Thymus (tissue), 11 donors: ENCODE data around the gene AARS2. TPM values are rescaled to one million over a fixed set of nuclear protein-coding genes. Genes with fewer than 3 reads are reported as not detected.
"Not testable (repeated sequence)": the region's sequence is repeated elsewhere in the genome, so short reads cannot be mapped to it uniquely, and the experiment has no call there.

ENCODE experiments used
- DNase-seq, 9 donors: peaks; one replicate each; pipeline ENCODE4 v3.0.0-alpha.2; 2013; ENCODE audit warnings: low spot score in 9 of 9, low read depth in 6 of 9, missing footprints in 1 of 9
- H3K27ac ChIP-seq, 2 donors: one replicate each; pipeline ENCODE4 v1.5.1; 2013; ENCODE audit warnings: control low read depth in 1 of 2, low read depth in 1 of 2, low read length in 1 of 2, mild to moderate bottlenecking in 1 of 2, moderate library complexity in 1 of 2
- H3K27me3 ChIP-seq, 2 donors: one replicate each; pipeline ENCODE4 v1.5.1; 2013; ENCODE audit warnings: low read length in 1 of 2; ENCODE audit not compliant: control insufficient read depth in 2 of 2, insufficient read depth in 1 of 2
- H3K36me3 ChIP-seq, 2 donors: one replicate each; pipeline ENCODE4 v1.5.1; 2013; ENCODE audit warnings: low read length in 1 of 2, mild to moderate bottlenecking in 1 of 2, moderate library complexity in 1 of 2; ENCODE audit not compliant: control insufficient read depth in 2 of 2, insufficient read depth in 2 of 2
- H3K4me1 ChIP-seq, 2 donors: one replicate each; pipeline ENCODE4 v1.5.1; 2013; ENCODE audit warnings: low read length in 2 of 2; ENCODE audit not compliant: control insufficient read depth in 2 of 2, insufficient read depth in 2 of 2
- H3K4me3 ChIP-seq, 2 donors: one replicate each; pipeline ENCODE4 v1.5.1; 2013; ENCODE audit warnings: low read length in 2 of 2, control low read depth in 1 of 2, mild to moderate bottlenecking in 1 of 2
- H3K9me3 ChIP-seq, 2 donors: one replicate each; pipeline ENCODE4 v1.5.1; 2013; ENCODE audit warnings: low read length in 1 of 2, mild to moderate bottlenecking in 1 of 2; ENCODE audit not compliant: control insufficient read depth in 2 of 2, insufficient read depth in 1 of 2
- WGBS: extraction: QIAGEN DNeasy Blood & Tissue Kit; methylation state at CpG from one replicate; pipeline ENCODE4 v1.1.7; 2013; 5-methylcytosine and 5-hydroxymethylcytosine counted together
- polyA plus RNA-seq: library from polyadenylated mRNA; stranded (reverse); fragments of 200-250 nt; gene quantifications from one replicate; pipeline ENCODE4 v1.2.3, GENCODE V29; 2013
- total RNA-seq: library from RNA; stranded (reverse); fragments of 120-200 nt; gene quantifications from one replicate; pipeline ENCODE4 v1.2.4, GENCODE V29; 2013
- donor health status: healthy.

AARS2 gene
- total and polyA plus RNA-seq, 2 donors: 5.6 to 9.8 TPM

DNA sequence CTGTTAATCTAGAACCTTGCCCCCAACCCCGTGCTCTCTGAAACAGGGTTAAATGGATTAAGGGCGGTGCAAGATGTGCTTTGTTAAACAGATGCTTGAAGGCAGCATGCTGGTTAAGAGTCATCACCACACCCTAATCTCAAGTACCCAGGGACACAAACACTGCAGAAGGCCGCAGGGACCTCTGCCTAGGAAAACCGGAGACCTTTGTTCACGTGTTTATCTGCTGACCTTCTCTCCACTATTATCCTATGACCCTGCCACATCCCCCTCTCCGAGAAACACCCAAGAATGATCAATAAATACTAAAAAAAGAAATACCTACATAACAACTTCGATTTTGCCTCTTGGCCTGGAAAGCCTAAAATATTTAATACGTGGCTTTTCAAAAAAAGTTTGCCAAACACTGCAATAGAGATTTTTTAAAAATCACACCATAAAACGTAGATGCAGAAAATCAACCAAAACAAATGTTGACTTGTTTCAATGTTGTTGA lies 4.0 kb upstream of the AARS2 start:
- not testable (repeated sequence) for H3K9me3 ChIP-seq, H3K27ac ChIP-seq, DNase-seq, H3K4me1 ChIP-seq, H3K36me3 ChIP-seq, H3K4me3 ChIP-seq
- WGBS: 88% methylated on average over 9 of the region's 9 CpGs
- H3K27me3 ChIP-seq: peaks cover 5 to 24% of the 10 kb centered on the region in 2 donors

- DNase-seq: no peak
- H3K9me3 ChIP-seq: no peaks in the 10 kb centered on the region
- peaks cover 5 to 24% of the 10 kb centered on the region in 2 donors for H3K27me3 ChIP-seq
- H3K4me1 ChIP-seq: peaks cover 7 to 10% of the 10 kb centered on the region in 2 donors
- peaks cover 0 to 4% of the 10 kb centered on the region in 2 donors for H3K36me3 ChIP-seq
- 89% methylated on average over 12 of the region's 12 CpGs for WGBS
- no peak overlapping the region for H3K27ac ChIP-seq
- H3K4me3 ChIP-seq: no peak overlapping the region
Measured at GRCh38 chr6:44316481-44316880, 3.3 kb upstream of the AARS2 start.

GRCh38 chr6:44315951-44316350 lies 2.8 kb upstream of the AARS2 start:
- 93% methylated on average over 5 of the region's 5 CpGs for WGBS
- no peak for DNase-seq
- Histone ChIP-seq H3K4me1 (peaks cover 7 to 10% of the 10 kb centered on the region in 2 donors), H3K27me3 (peaks cover 3 to 21% of the 10 kb centered on the region in 2 donors), H3K36me3 (peaks cover 0 to 9% of the 10 kb centered on the region in 2 donors), H3K27ac (no peak overlapping the region), H3K9me3 (no peaks in the 10 kb centered on the region), H3K4me3 (no peak overlapping the region)

DNA sequence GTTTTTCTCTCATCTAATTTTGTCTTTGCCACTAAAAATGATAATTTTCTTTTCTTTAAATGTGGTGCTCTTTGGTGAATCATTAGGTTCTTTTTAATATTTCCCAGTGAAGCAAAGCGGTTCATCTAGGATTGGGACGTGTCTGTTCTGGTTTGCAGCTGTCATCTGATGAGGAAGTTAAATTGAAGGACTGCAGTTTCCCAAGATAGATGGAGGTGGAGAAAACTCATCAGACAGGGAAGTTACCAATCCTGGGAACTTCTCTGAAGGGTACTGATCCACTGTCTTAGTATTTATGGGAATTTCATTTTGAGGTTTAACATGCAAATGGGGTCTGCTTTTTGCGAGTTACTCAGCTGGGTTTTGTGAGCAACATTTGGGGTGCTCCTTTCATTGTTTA lies 2.4 kb upstream of the AARS2 start:
- H3K4me1 ChIP-seq: peaks cover 7 to 10% of the 10 kb centered on the region in 2 donors
- DNase-seq: no peak
- H3K36me3 ChIP-seq: peaks cover 0 to 14% of the 10 kb centered on the region in 2 donors
- H3K9me3 ChIP-seq: no peaks in the 10 kb centered on the region
- 70% methylated on average over 3 of the region's 3 CpGs for WGBS
- peaks cover 2 to 20% of the 10 kb centered on the region in 2 donors for H3K27me3 ChIP-seq
- no peak overlapping the region for H3K4me3 ChIP-seq
- H3K27ac ChIP-seq: no peak overlapping the region

DNA sequence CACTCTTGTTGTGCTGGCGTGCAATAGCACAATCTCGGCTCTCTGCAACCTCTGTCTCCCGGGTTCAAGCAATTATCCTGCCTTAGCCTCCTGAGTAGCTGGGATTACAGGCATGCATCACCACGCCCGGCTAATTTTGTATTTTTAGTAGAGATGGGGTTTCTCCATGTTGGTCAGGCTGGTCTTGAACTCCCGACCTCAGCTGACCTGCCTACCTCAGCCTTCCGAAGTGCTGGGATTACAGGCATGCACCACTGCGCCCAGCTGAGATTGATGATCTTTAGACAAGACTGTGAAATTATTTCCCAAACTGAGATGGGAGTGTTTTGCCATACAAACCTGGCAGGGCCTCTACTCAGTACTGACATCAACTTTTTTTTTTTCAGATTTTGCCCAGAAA lies 1.5 kb upstream of the AARS2 start:
- H3K4me3 ChIP-seq, H3K9me3 ChIP-seq, DNase-seq, H3K27ac ChIP-seq: not testable (repeated sequence)
- 96% methylated on average over 8 of the region's 8 CpGs for WGBS
- H3K4me1 ChIP-seq: peaks cover 7 to 10% of the 10 kb centered on the region in 2 donors
- H3K36me3 ChIP-seq: peaks cover 7 to 21% of the 10 kb centered on the region in 2 donors
- H3K27me3 ChIP-seq: peaks cover 2 to 18% of the 10 kb centered on the region in 2 donors

- no peak overlapping the region for H3K27ac ChIP-seq
- H3K27me3 ChIP-seq: peaks cover 0 to 8% of the 10 kb centered on the region in 2 donors
- no peak overlapping the region for H3K4me3 ChIP-seq
- peaks cover 26 to 43% of the 10 kb centered on the region in 2 donors for H3K36me3 ChIP-seq
- no peaks in the 10 kb centered on the region for H3K9me3 ChIP-seq
- WGBS: 96% methylated on average over 3 of the region's 3 CpGs
- no peak for DNase-seq
- peaks cover 7 to 10% of the 10 kb centered on the region in 2 donors for H3K4me1 ChIP-seq
Measured at GRCh38 chr6:44311767-44312166, 1.4 kb downstream of the AARS2 start.

GRCh38 chr6:44311304-44311703 lies 1.8 kb downstream of the AARS2 start:
- WGBS: 68% methylated on average over 2 of the region's 2 CpGs
- DNase-seq: no peak
- Histone ChIP-seq H3K27ac (no peak overlapping the region), H3K4me3 (no peak overlapping the region), H3K36me3 (peaks cover 31 to 47% of the 10 kb centered on the region in 2 donors), H3K4me1 (peaks cover 7 to 10% of the 10 kb centered on the region in 2 donors), H3K9me3 (no peaks in the 10 kb centered on the region), H3K27me3 (peaks cover 0 to 4% of the 10 kb centered on the region in 2 donors)

GRCh38 chr6:44310241-44310640 lies 2.9 kb downstream of the AARS2 start:
- WGBS: 97% methylated on average over 3 of the region's 3 CpGs
- Histone ChIP-seq H3K4me3 (no peak overlapping the region), H3K9me3 (no peaks in the 10 kb centered on the region), H3K27me3 (no peaks in the 10 kb centered on the region), H3K36me3 (peaks cover 42 to 57% of the 10 kb centered on the region in 2 donors), H3K4me1 (peaks cover 7 to 10% of the 10 kb centered on the region in 2 donors), H3K27ac (no peak overlapping the region)
- no peak for DNase-seq

- peaks cover 7 to 10% of the 10 kb centered on the region in 2 donors for H3K4me1 ChIP-seq
- H3K27ac ChIP-seq: no peak overlapping the region
- no peaks in the 10 kb centered on the region for H3K27me3 ChIP-seq
- H3K36me3 ChIP-seq: peaks cover 48 to 63% of the 10 kb centered on the region in 2 donors
- no peak overlapping the region for H3K4me3 ChIP-seq
- H3K9me3 ChIP-seq: no peaks in the 10 kb centered on the region
- DNase-seq: no peak
Measured at GRCh38 chr6:44309631-44310030, 3.5 kb downstream of the AARS2 start.
